Liver (tissue), 9 donors: Measurements from ENCODE around the gene SORD. TPM values are rescaled to one million over a fixed set of nuclear protein-coding genes. Genes with fewer than 3 reads are reported as not detected.
"Not testable (repeated sequence)": the region's sequence is repeated elsewhere in the genome, so short reads cannot be mapped to it uniquely, and the experiment has no call there.

Source experiments
- DNase-seq: peaks from one replicate; pipeline ENCODE4 v3.0.0-alpha.2; 2017; ENCODE audit warnings: low spot score
- H3K27ac ChIP-seq, 2 donors: one replicate each; pipeline ENCODE4 v1.7.0; 2013; ENCODE audit warnings: inconsistent platforms in 2 of 2, low read length in 2 of 2, control low read depth in 1 of 2, low read depth in 1 of 2, mild to moderate bottlenecking in 1 of 2
- H3K27me3 ChIP-seq, 4 donors: one replicate each; pipeline versions ENCODE4 v1.6.1 to v1.7.0; 2013; ENCODE audit warnings: low read length in 3 of 4, inconsistent platforms in 1 of 4, mild to moderate bottlenecking in 1 of 4, moderate library complexity in 1 of 4; ENCODE audit not compliant: control insufficient read depth in 4 of 4, insufficient read depth in 4 of 4
- H3K36me3 ChIP-seq, 4 donors: one replicate each; pipeline versions ENCODE4 v1.6.1 to v1.7.0; 2013; ENCODE audit warnings: low read length in 3 of 4, mild to moderate bottlenecking in 3 of 4, low read depth in 1 of 4, moderate library complexity in 1 of 4; ENCODE audit not compliant: control insufficient read depth in 4 of 4, insufficient read depth in 3 of 4
- H3K4me1 ChIP-seq, 4 donors: one replicate each; pipeline versions ENCODE4 v1.6.1 to v1.7.0; 2013; ENCODE audit warnings: low read length in 3 of 4, mild to moderate bottlenecking in 3 of 4, moderate library complexity in 1 of 4; ENCODE audit not compliant: control insufficient read depth in 4 of 4, insufficient read depth in 4 of 4
- H3K4me3 ChIP-seq, 3 donors: one replicate each; pipeline versions ENCODE4 v1.6.1 to v1.7.0; 2013; ENCODE audit warnings: low read length in 3 of 3, control low read depth in 1 of 3, low read depth in 1 of 3, mild to moderate bottlenecking in 1 of 3
- H3K9ac ChIP-seq, 2 donors: one replicate each; pipeline ENCODE4 v1.7.0; 2013; ENCODE audit warnings: low read length in 2 of 2, mild to moderate bottlenecking in 2 of 2, moderate library complexity in 2 of 2, control low read depth in 1 of 2, low read depth in 1 of 2
- H3K9me3 ChIP-seq, 4 donors: one replicate each; pipeline versions ENCODE4 v1.6.1 to v1.7.0; 2013; ENCODE audit warnings: low read length in 3 of 4; ENCODE audit not compliant: control insufficient read depth in 4 of 4
- FOXA1 ChIP-seq: IDR thresholded peaks from 2 replicates; pipeline ENCODE4 v1.6.1; 2016; ENCODE audit warnings: antibody characterized with exemption
- FOXA2 ChIP-seq: IDR thresholded peaks from 2 replicates; pipeline ENCODE4 v1.6.1; 2016; ENCODE audit warnings: antibody characterized with exemption
- HNF4A ChIP-seq, 2 donors: conservative IDR thresholded peaks; 2 replicates each; pipeline ENCODE4 v1.6.1; 2016; ENCODE audit warnings: antibody characterized with exemption in 2 of 2, mild to moderate bottlenecking in 2 of 2
- JUND ChIP-seq, 2 donors: IDR thresholded peaks; 2 replicates each; pipeline ENCODE4 v1.6.1; 2016; ENCODE audit warnings: antibody characterized with exemption in 2 of 2
- RAD21 ChIP-seq, 2 donors: IDR thresholded peaks; 2 replicates each; pipeline ENCODE4 v1.6.1; 2016; ENCODE audit warnings: antibody characterized with exemption in 2 of 2, mild to moderate bottlenecking in 2 of 2
- RXRA ChIP-seq, 2 donors: IDR thresholded peaks; 2 replicates each; pipeline ENCODE4 v1.6.1; 2017 to 2018; ENCODE audit warnings: antibody characterized with exemption in 2 of 2, mild to moderate bottlenecking in 1 of 2
- SP1 ChIP-seq: IDR thresholded peaks from 2 replicates; pipeline ENCODE4 v1.6.1; 2018; ENCODE audit warnings: antibody characterized with exemption, mild to moderate bottlenecking
- WGBS: extraction: QIAGEN DNeasy Blood & Tissue Kit; methylation state at CpG from one replicate; pipeline ENCODE4 v1.1.7; 2013; 5-methylcytosine and 5-hydroxymethylcytosine counted together
- polyA plus RNA-seq, 2 donors: library from polyadenylated mRNA; stranded (reverse) in 1 of 2; unstranded in 1 of 2; fragments of 200-250 nt in 1 of 2; fragments of >200 nt in 1 of 2; fragmentation: Nextera tagmentation in 1 of 2; extraction: Ambion mirVana in 1 of 2; gene quantifications; one replicate each; pipeline versions ENCODE4 v1.2.1 to v1.2.3, GENCODE V29; 2013 to 2015
- total RNA-seq, 2 donors: library from RNA; depleted of rRNA; stranded (reverse); fragments of >200 nt; gene quantifications; one replicate each; pipeline ENCODE4 v1.2.3, GENCODE V29; 2014
- TF ChIP-seq, protein P1 (sequence below): IDR thresholded peaks from 2 replicates; pipeline ENCODE4 v1.6.1; 2016; ENCODE audit warnings: antibody characterized with exemption
- TF ChIP-seq, protein P2 (sequence below): fragments of 150-350 bp; IDR thresholded peaks from 2 replicates; pipeline ENCODE4 v1.5.1; 2017; ENCODE audit warnings: improper control_type of control experiment, low read depth, low read length; ENCODE audit not compliant: missing input control
- TF ChIP-seq, protein P3 (sequence below): IDR thresholded peaks from 2 replicates; pipeline ENCODE4 v1.6.1; 2016; ENCODE audit warnings: antibody characterized with exemption
- TF ChIP-seq, protein P4 (sequence below): IDR thresholded peaks from 2 replicates; pipeline ENCODE4 v1.6.1; 2016; ENCODE audit warnings: antibody characterized with exemption, mild to moderate bottlenecking
- donor health status: healthy.
- donor health status: healthy.
- donor health status: healthy.
- donor health status: healthy.
- donor health status: healthy.

The SORD gene
- total and polyA plus RNA-seq, 4 donors = 75.5 to 169 (median 167) TPM

DNA sequence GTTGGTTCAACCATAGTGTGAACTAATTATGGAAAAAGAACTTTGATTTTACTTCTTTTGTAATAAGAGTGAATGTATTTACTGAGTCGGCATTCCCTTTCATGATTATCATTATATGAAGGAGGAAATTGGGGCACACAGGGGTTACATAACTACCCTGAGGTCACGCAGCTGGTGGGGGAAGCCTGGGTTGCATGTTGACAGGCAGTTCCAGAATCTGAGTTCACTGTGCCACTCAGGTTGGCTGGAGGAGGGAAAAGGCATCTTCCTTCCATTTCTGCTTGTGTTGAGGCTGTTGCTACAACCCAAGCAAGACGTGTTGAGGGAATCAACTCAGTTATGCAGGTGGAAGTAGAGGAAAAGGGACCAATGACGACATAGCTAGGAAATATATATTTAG, 11.1 kb downstream of the SORD start:
- H3K36me3 ChIP-seq, H3K4me3 ChIP-seq, H3K9me3 ChIP-seq, H3K27me3 ChIP-seq, H3K9ac ChIP-seq, DNase-seq: not testable (repeated sequence)
- H3K27ac ChIP-seq = peak overlapping the region; percentile 57 to 69
- WGBS = 36% methylated on average over 4 of the region's 4 CpGs
- peaks cover 15 to 64% (median 51%) of the 10 kb centered on the region in 4 donors for H3K4me1 ChIP-seq
- TF ChIP-seq RXRA (IDR thresholded peaks at IDR 0.05) (peak; percentile 37 to 56), HNF4A (conservative IDR thresholded peaks at IDR 0.05) (peak; percentile 18 to 31), SP1 (peak; percentile 8)

DNA sequence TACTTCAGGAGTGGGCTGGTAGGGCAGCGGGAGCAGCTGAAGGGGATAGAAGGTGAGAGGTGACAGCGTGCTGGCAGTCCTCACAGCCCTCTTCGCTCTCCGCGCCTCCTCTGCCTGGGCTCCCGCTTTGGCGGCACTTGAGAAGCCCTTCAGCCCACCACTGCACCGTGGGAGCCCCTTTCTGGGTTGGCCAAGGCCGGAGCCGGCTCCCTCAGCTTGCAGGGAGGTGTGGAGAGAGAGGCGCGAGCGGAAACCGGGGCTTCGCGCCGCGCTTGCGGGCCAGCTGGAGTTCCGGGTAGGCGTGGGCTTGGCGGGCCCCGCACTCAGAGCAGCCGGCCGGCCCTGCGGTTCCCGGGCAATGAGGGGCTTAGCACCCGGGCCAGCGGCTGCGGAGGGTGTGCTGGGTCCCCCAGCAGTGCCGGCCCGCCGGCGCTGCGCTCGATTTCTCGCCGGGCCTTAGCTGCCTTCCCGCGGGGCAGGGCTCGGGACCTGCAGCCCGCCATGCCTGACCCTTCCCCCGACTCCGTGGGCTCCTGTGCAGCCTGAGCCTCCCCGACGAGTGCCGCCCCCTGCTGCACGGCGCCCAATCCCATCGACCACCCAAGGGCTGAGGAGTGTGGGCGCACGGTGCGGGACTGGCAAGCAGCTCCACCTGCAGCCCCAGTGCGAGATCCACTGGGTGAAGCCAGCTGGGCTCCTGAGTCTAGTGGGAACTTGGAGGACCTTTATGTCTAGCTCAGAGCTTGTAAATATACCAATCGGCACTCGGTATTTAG, 11.8 kb downstream of the SORD start:
- 95% methylated on average over 56 of the region's 56 CpGs for WGBS
- not testable (repeated sequence) for H3K27me3 ChIP-seq
- peak overlapping the region; percentile 57 to 69 for H3K27ac ChIP-seq

DNA sequence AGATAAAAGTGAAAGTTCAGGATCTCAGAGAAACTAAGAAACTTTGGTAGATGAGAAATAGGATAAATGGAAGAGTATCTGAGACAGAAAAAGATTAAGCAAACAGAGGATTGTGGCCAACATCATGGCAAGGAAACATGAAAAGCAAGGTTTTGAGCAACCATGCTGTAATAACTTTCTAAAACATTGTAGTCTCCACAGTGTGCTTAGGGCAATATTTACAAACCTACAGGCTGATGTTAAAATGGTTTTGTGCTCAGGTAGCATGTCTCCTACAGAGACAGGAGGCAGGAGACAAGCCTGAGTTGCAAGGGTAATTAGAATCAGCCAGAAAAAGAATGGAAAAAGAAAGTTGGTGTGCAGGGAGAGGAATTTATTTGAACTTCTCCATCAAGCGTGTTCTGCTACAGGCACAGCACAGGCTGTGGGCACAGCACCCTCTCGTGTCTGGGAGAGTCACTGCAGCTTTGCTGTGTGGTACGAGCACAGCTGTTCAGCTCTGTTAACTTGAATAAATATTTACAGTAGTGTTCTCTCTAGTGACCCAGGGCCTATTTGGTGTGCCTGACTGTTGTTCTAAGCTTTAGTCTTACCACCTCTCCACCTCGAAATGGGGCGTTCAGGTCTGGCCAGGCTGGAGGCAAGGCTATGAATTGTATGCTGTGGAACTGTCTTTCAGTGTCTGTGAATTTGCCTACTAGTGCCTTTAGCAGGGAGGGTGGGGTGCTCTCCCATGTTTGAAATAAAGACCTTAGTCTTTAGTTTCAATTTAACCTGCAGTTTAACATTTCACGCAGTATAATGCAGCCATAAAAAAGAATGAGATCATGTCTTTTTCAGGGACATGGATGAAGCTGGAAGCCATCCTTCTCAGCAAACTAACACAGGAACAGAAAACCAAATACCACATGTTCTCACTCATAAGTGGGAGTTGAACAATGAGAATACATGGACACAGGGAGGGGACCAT, 14.1 kb downstream of the SORD start:
- TF ChIP-seq, protein P1, sequence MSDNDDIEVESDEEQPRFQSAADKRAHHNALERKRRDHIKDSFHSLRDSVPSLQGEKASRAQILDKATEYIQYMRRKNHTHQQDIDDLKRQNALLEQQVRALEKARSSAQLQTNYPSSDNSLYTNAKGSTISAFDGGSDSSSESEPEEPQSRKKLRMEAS = peak; percentile 51
- TF ChIP-seq JUND (IDR thresholded peaks at IDR 0.05) (peak in 1 of 2 donors; percentile 39), SP1 (peak; percentile 70), RXRA (IDR thresholded peaks at IDR 0.05) (peak; percentile 53 to 60), HNF4A (conservative IDR thresholded peaks at IDR 0.05) (peak; percentile 48 to 51), FOXA1 (peak; percentile 82), RAD21 (IDR thresholded peaks at IDR 0.05) (peak; percentile 91 to 92), FOXA2 (peak; percentile 81)
- TF ChIP-seq, protein P2, sequence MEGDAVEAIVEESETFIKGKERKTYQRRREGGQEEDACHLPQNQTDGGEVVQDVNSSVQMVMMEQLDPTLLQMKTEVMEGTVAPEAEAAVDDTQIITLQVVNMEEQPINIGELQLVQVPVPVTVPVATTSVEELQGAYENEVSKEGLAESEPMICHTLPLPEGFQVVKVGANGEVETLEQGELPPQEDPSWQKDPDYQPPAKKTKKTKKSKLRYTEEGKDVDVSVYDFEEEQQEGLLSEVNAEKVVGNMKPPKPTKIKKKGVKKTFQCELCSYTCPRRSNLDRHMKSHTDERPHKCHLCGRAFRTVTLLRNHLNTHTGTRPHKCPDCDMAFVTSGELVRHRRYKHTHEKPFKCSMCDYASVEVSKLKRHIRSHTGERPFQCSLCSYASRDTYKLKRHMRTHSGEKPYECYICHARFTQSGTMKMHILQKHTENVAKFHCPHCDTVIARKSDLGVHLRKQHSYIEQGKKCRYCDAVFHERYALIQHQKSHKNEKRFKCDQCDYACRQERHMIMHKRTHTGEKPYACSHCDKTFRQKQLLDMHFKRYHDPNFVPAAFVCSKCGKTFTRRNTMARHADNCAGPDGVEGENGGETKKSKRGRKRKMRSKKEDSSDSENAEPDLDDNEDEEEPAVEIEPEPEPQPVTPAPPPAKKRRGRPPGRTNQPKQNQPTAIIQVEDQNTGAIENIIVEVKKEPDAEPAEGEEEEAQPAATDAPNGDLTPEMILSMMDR = peak; percentile 98
- TF ChIP-seq, protein P3, sequence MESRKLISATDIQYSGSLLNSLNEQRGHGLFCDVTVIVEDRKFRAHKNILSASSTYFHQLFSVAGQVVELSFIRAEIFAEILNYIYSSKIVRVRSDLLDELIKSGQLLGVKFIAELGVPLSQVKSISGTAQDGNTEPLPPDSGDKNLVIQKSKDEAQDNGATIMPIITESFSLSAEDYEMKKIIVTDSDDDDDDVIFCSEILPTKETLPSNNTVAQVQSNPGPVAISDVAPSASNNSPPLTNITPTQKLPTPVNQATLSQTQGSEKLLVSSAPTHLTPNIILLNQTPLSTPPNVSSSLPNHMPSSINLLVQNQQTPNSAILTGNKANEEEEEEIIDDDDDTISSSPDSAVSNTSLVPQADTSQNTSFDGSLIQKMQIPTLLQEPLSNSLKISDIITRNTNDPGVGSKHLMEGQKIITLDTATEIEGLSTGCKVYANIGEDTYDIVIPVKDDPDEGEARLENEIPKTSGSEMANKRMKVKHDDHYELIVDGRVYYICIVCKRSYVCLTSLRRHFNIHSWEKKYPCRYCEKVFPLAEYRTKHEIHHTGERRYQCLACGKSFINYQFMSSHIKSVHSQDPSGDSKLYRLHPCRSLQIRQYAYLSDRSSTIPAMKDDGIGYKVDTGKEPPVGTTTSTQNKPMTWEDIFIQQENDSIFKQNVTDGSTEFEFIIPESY = peak; percentile 15
- TF ChIP-seq, protein P4, sequence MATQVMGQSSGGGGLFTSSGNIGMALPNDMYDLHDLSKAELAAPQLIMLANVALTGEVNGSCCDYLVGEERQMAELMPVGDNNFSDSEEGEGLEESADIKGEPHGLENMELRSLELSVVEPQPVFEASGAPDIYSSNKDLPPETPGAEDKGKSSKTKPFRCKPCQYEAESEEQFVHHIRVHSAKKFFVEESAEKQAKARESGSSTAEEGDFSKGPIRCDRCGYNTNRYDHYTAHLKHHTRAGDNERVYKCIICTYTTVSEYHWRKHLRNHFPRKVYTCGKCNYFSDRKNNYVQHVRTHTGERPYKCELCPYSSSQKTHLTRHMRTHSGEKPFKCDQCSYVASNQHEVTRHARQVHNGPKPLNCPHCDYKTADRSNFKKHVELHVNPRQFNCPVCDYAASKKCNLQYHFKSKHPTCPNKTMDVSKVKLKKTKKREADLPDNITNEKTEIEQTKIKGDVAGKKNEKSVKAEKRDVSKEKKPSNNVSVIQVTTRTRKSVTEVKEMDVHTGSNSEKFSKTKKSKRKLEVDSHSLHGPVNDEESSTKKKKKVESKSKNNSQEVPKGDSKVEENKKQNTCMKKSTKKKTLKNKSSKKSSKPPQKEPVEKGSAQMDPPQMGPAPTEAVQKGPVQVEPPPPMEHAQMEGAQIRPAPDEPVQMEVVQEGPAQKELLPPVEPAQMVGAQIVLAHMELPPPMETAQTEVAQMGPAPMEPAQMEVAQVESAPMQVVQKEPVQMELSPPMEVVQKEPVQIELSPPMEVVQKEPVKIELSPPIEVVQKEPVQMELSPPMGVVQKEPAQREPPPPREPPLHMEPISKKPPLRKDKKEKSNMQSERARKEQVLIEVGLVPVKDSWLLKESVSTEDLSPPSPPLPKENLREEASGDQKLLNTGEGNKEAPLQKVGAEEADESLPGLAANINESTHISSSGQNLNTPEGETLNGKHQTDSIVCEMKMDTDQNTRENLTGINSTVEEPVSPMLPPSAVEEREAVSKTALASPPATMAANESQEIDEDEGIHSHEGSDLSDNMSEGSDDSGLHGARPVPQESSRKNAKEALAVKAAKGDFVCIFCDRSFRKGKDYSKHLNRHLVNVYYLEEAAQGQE = peak; percentile 45
- Histone ChIP-seq H3K27ac (peak overlapping the region; percentile 46 to 74), H3K9ac (peak overlapping the region in 1 of 2 donors; percentile 39), H3K4me1 (peaks cover 13 to 44% (median 32%) of the 10 kb centered on the region in 4 donors)
- H3K4me3 ChIP-seq, H3K36me3 ChIP-seq, H3K27me3 ChIP-seq, H3K9me3 ChIP-seq: not testable (repeated sequence)
- 20% methylated on average over 6 of the region's 6 CpGs for WGBS
- peak; percentile 79 for DNase-seq

More for the DNA sequence above, 11.8 kb downstream of the SORD start:
- H3K4me3 ChIP-seq, DNase-seq, H3K9ac ChIP-seq, H3K36me3 ChIP-seq, H3K9me3 ChIP-seq: not testable (repeated sequence)
- peaks cover 15 to 57% (median 45%) of the 10 kb centered on the region in 4 donors for H3K4me1 ChIP-seq
